Stimulated activated CD8-positive, alpha-beta memory T cell treated with anti-CD3 and anti-CD28 coated beads, Interleukin-15, amount 100 ng/mL, for 1 hour (primary cell): ENCODE data around the gene ZDHHC14.
"Not testable (repeated sequence)": the region's sequence is repeated elsewhere in the genome, so short reads cannot be mapped to it uniquely, and the experiment has no call there.

Experiments
- DNase-seq: peaks from one replicate; pipeline ENCODE4 v3.0.0-alpha.2; 2020; ENCODE audit warnings: low read depth

The ZDHHC14 gene

DNA sequence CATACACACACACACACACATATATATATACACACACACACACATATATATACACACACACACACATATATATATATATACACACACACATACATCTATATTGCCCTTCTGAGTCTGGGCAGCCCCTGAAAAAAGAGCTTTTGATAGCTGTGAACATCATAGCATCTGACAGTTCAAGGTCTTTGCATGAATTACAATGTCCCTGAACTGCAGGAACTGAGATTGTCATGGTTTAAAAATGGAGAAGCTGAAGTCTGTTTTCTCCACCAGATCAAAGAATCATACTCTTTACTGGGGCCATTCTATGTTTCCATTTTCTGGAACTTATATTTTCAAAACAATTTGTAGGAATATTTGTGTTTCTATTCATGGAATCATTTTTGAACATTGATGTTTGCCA lies 189.8 kb downstream of the ZDHHC14 start:
- no peak for DNase-seq

DNA sequence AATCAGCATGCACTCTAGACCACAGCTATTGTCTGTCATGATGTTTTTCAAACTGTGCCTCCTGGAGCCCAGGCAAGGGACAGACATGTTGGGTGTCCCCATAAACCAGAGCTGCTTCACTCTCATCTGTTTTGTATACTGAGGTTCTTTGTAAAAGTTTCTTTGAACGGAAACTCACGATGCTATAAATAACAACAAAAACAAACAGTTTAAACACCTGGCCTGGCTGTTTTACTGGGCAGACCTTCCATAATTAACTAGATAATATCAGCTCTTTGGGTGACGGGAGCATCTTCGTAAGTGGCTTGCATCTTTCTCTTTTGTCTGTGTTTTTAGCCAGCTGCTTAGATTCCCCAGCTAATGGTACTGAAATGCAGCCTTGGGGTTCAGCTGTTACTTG lies 190.3 kb downstream of the ZDHHC14 start:
- DNase-seq, result no peak

DNA sequence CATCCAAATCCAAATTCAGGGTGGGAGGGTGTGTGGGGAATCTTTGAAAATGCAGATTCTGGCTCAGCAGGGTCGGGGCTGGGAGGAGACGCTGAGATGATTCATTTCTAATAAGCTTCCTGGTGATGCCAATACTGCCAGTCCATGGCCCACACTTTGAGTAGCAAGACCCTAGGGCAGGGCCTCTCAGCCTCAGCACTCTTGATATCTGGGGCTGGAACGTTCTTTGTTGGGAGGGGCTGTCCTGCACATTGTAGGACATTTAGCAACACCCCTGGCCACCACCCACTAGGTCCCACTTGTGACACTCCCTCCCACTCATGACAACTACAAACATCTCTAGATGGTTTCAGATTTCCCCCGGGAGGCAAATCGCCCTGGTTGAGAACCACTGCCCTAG lies 191.0 kb downstream of the ZDHHC14 start:
- DNase-seq, result no peak

DNA sequence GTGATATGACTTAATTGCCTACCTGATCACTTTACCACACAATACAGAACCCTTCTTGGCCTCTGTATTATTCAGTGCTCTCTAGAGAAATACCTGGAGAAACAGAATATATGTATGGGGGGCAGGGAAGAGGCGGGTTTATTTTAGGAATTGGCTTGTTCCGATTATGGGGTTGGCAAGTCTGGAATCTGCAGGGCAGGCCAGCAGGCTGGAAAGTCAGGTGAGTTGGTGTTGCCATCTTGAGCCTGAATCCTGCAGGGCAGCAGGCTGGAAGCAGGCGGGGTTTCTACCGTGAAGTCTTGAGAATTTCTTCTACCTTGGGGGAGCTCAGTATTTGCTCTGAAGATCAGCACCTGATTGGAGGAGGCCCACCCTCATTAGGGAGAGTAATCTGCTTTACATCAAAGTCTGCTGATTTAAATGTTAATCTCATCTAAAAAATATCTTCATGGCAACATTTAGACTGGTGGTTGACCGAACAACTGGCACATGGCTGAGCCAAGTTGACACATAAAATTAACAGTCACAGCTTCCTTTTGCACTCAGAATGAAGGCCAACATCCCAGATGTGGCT lies 193.9 kb downstream of the ZDHHC14 start:
- DNase-seq, result no peak

DNA sequence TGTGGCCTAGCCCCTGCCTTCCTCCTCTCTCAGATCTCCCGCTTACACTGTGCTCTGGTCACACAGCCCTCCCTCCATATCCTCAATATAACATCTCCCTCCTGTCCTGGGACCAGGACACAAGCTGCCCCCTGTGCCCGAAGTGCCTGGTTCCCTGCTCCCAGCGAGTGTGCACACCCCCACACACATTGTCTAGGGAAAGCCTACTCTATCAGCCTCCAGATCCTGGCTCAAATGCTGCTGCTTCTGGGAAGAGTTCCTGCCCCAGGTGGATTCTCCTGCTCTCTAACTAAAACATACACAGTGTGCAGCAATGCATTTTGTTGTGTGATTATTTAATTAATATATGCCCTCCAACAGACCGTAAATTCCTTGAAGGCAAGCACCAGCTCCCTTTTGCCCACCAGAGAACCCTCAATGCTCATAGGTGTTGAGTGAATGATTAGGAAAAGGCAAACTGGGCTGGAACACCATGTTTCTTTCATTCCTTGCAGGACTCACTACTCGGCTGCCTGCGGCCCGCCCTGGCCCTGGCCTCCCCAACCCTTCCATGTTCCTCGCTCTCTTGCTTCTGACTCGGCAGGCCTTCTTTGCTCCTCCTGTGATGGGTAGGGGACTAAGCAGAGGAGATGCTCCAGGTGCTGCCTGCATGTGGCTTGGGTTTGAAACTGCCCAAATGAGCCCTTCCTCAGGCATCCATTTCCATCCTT lies 194.6 kb downstream of the ZDHHC14 start:
- DNase-seq, result no peak

DNA sequence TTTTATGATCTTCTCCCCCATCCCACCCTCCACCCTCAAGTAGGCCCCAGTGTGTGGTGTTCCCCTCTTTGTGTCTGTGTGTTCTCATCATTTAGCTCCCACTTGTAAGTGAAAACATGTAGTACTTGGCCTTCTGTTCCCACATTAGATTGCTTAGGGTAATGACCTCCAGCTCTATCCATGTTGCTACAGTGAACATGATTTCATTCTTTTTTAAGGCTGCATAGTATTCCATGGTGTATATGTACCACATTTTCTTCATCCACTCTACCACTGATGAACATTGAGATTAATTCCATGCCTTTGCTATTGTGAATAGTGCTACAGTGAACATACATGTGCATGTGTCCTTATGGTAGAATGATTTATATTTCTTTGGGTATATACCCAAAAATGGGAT lies 196.0 kb downstream of the ZDHHC14 start:
- not testable (repeated sequence) for DNase-seq

DNA sequence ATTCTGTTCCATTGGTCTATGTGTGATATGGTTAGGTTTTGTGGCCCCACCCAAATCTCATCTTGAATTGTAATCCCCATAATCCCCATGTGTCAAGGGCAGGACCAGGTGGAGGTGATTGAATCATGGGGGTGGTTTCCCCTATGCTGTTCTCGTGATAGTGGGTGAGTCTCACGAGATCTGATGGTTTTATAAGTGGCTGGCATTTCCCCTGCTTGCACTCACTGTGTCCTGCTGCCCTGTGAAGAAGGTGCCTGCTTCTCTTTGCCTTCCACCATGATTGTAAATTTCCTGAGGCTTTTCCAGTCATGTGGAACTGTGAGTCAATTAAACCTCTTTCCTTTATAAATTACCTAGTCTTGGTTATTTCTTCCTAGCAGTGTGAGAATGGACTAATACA lies 197.5 kb downstream of the ZDHHC14 start:
- DNase-seq, result not testable (repeated sequence)

DNA sequence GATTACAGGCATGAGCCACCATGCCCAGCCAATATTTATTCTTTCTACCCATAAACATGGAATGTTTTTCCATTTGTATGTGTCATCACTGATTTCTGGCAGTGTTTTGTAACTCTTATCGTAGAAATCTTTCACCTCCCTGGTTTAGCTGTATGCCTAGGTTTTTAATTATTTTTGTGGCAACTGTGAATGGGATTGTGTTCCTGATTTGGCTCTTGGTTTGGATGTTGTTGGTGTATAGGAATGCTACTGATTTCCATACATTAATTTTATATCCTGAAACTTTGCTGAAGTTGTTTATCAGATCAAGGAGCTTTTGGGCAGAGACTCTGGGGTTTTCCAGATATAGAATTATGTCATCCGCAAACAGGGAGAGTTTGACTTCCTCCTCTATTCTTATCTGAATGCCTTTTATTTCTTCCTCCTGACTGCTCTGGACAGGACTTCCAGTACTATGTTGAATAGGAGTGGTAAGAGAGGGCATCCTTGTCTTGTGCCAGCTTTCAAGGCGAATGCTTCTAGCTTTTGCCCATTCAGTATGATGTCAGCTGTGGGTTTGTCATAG lies 198.6 kb downstream of the ZDHHC14 start:
- DNase-seq, result no peak

DNA sequence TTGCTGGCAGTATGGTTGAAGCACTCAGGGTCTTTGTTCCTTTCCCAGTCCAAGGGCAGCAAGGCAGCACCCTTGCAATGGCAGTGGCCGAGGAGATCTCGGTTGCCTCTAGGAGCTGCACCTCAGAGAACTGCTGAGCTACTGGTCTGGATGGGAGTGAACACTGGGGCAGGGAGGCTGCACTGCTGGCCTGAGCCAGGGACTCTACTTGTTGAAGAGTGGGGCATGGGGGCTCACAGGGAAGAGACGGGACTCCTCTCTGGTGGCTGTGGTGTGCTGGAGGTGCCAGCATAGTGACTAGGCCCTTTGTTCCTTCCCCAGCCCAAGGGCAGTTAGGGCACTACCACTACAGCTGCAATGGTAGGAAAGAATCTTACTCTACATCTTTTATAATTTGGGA lies 203.0 kb downstream of the ZDHHC14 start:
- no peak for DNase-seq

DNA sequence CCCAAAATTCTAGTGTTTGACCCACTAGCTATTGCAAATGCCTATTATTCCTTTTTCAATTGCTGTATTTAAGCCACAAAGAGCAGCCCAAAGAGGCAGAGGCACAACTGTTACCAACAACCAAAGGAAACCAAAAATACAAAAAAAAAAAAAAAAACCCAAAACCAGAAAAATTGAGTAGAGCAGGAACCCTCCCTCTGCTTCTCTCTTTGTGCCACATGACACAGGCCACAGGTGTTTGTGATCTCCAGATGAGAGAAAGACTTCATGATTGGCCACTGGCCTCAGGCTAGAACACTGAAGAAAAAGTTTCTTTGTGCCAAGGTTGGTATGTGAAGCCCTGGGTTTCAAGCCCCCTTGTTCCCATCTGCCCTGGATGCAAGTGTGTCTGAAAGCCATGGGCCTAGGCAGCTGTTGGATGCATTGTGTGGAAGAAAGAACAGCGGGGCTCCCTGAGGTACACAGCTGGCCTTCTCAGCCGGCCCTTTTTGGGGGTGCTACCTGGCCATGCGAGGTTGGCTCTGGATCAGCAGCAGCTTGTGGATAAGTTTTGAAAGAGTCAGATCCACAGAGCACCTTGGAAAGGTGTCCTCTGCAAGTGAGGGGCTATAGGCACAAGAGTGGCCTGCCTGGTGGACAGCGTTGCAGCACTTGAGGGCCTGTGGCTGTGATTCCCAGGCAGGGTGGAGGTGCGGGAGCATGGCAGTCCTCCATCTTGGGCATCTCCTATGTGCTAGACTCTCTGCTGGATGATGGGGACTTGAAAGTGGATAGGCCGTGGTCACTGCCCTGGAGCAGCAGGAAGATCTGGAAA lies 204.5 kb downstream of the ZDHHC14 start:
- DNase-seq, result no peak

DNA sequence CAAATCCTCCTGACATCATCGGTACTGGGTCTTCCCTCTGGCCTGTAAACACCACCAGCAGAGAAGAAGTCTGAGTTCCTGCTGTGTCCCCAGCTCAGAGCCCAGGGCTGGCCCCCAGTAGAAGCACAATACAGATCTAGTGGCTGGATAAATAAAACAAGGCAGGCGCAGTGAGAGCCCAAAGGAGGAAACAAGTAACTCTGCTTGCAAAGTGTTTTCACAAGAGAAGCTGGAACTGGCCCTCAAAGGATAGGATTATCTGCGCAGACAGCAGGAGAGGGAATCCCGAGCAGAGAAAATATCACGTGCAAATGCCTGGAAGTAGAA lies 205.1 kb downstream of the ZDHHC14 start:
- no peak for DNase-seq

DNA sequence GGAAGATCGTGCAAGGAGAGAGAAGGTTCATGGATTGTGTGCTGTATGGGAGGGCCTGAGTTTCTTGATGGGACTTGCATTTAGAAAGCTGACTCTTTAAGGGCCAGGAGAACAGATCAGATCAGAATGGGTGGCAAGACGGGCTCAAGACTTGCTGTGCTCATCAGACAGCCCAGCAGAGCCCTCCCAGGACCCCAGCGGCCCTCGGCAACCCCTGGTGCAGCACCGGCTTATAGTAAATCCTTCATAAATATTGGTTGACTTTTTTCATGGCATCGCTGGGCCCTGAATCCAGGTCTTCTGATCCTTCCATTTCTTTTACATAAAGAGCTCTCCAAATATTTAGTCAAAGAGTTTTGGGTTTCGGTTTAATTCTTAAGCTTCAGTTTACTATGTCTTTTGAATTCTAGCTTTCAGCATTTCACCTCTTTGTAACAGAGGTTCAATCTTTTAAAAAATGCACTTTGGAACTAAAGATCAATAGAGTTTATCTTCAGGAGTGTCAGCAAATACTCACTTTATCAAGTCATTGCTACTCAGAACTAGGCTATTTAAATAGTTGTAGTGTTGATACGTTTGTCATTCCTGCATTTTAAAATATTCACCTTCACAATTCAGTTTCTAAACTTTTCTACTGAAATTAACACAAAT lies 205.6 kb downstream of the ZDHHC14 start:
- DNase-seq, result no peak

DNA sequence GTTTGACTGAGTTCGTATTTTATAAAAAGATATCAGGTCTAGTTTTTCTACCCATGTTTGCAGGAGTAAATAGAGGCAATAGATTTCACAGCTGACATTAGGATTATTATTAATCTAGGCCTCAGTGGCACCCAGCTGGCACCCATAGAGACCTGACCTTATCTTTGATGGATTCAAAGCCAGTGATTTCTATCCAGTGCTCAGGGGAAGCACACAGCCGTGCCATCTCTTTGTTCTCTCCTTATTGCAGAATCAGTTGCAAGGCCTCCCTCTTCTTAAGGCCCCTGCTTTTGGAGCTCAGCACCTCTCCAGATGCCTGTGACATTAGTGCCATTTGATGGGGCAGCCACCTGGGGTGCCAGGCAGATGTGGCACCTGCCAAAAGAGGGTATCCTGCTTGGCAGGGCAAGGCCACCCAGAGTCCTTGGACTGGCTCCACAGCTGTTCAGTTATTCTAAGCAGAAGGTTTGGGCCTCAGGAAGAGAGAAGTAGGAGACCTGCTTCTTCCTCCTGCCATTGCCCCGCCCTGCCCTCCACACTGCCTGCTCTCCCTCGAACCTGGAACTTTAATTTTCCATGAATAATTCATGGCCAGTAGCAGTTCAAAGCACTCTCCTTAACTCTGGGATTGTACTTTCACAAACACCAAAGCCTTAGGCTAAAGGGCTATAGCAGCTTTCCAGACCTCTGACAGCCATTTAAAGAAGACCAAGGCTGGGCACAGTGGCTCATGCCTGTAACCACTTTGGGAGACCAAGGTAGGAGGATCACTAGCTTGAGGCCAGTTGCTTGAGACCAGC lies 206.3 kb downstream of the ZDHHC14 start:
- no peak for DNase-seq

DNA sequence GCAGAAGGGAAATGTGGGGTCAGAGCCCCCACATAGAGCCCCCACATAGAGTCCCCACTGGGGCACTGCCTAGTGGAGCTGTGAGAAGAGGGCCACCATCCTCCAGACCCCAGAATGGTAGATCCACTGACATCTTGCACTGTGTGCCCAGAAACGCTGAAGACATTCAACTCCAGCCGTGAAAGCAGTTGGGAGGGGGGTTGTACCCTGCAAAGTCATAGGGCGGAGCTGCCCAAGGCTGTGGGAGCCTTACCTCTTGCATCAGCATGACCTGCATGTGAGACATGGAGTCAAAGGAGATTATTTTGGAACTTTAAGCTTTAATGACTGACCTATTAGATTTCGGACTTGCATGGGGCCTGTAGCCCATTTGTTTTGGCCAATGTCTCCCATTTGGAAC lies 209.7 kb downstream of the ZDHHC14 start:
- not testable (repeated sequence) for DNase-seq

DNA sequence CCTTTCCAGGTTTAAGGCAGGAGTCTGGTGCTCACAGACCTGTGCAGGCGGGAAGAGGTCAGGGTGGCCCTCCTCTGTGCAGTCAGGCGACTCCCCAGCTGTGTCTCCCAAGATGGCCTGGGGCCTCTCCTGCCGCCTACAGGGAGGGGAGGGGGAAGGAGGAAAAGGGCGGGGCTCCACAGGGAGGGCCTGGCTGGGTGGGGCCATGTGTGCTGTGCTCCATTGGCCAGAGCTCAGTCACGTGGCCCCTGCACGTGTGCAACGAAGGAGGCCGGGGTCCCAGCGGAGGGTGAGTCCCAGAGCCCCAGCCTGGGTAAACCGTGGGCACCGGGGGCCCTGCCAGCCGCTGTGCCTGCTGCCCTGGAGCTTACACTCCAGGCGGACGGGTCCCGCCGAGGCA lies 211.6 kb downstream of the ZDHHC14 start:
- no peak for DNase-seq

DNA sequence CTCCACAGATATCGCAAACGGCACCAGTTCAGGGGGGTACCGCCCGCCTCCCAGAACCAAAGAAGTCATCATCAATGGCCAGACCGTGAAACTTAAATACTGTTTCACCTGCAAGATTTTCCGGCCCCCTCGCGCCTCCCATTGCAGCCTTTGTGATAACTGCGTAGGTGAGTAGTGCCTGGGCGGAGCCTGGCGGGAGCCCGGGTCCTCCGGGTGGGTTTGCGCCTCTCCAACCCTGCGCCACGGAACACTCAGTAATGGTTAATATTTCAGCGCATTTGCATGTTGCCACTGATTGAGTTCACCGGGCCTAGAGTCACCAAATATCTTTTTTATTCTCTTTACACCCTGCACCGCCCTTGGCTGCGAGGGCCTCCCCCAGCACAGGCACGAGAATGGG lies 212.0 kb downstream of the ZDHHC14 start:
- DNase-seq, result no peak

DNA sequence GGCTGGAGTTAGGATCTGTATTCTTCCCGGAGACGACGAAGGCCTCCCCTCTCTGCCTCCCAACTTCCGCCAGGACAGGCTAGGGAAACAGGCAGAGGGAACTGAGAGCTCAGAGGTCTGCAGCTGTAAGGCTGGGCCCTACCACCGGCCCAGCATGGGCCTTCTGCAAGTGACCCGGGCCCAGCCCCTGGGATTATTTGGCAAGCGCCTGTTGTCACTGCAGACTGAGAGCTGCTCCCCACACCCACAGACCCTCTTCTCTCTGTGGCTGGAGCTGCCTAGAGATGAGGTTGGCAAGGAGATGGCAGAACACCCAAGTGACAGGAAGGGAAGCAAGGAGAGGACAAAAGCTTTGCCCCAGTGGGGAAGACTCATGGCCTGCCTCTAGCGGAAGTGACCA lies 212.6 kb downstream of the ZDHHC14 start:
- DNase-seq, result no peak

DNA sequence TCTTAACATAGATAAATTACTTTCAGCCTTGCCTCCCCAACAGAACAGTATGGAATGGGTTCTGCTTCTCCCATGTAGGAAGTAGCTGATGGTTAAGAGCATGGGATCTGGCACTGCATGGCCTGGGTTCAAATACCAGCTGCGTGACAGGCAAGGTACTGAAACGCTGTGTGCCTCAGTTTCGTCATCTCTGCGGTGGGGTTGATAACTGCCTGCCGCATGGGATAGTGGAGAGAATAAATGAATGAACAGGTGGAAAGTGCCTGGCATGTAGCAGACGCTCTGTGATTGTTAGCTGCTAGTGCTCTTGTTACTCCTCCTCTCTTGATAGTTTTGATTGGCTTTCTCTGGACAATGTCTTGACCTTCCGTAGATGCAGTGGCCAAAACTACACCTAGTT lies 213.3 kb downstream of the ZDHHC14 start:
- DNase-seq, result no peak

DNA sequence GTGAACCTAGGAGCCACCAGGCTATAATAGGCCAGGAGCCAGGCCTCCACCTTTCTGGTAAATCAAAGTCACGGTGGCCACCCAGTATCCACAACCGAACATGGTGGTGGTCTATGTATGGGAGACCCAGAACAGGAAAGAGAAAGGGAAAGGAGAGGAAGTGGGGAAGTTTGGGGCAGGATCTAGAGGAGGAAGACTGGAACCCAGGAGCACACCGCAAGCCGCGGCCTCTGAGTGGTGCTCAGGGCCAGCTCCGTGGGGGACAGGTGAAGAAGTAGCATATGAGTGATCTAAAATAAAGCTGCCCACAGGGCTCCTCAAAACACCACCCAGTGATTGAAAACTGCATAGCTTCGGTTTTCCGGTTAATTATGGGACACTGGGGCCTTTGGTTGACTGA lies 214.8 kb downstream of the ZDHHC14 start:
- DNase-seq, result no peak

DNA sequence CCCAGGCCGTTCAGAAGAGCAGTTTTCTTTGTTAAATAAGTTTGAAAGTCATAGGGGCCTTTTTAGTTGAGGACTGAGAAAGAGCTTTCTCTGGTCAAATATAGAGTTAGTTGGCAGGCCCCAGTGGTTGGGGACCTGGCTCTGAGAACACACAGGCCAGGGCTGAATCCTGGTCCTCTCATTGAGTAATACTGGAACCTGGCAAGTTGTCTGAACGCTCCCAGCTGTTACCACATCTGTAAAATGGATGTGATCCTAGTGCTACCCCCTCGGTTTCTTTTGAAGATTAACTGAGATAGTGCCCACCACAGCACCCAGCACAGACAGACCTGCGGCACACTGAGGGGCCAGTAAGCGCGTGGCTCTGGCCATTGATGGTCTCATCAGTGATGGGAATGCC lies 215.5 kb downstream of the ZDHHC14 start:
- DNase-seq, result no peak

DNA sequence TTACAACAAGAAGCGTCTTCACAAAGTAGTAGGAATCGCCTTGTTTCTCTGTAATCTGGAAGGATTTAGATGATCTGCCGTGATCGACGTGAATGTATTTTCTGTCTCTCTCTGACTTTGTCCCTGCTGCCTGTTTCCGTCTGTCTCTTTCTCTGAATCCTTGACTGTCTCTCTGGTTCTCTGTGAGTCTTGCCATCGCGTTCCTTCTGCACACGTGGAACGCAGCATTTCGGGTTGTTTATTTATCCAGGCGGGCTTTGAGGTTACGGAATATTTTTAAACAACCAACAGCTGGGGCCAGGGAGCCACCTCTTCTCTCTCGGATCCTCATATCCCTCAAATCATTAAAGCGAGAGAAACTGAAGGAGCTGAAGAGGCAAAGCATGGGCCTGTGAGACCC lies 215.9 kb downstream of the ZDHHC14 start:
- DNase-seq, result no peak
